IPS-18c (cell line): Measurements from ENCODE around the gene FGF4.

Source experiments
- H3K4me3 ChIP-seq: 2 replicates; pipeline ENCODE4 v1.7.0; 2013; ENCODE audit warnings: low read depth, mild to moderate bottlenecking, low read length, moderate library complexity; ENCODE audit not compliant: insufficient read depth
- H3K9me3 ChIP-seq: one replicate; pipeline ENCODE4 v1.6.1; 2013; ENCODE audit warnings: mild to moderate bottlenecking, low read length, moderate library complexity; ENCODE audit not compliant: control insufficient read depth, insufficient read depth

The FGF4 gene

DNA sequence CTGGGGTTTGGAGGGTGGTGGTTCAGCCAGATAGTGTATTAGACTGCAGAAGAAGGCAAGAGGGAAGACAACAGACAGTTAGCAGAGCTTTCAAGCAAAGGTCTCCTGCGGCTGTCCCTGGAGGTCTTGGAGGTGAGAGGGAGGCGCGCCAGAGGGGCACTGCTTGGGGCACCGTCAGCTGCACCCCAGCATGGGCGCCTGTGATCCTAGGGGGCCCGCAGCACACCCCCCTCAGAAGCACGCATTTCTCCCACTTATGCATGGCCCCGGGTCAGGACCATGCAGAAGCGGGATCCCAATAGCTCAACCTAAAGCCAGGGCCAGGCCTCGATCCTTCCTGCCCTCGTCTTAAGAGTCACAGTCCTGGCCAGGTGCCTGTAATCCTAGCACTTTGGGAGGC is 26.5 kb downstream of the FGF4 start:
- no peak overlapping the region for H3K4me3 ChIP-seq
- H3K9me3 ChIP-seq = peaks cover 2% of the 10 kb centered on the region

DNA sequence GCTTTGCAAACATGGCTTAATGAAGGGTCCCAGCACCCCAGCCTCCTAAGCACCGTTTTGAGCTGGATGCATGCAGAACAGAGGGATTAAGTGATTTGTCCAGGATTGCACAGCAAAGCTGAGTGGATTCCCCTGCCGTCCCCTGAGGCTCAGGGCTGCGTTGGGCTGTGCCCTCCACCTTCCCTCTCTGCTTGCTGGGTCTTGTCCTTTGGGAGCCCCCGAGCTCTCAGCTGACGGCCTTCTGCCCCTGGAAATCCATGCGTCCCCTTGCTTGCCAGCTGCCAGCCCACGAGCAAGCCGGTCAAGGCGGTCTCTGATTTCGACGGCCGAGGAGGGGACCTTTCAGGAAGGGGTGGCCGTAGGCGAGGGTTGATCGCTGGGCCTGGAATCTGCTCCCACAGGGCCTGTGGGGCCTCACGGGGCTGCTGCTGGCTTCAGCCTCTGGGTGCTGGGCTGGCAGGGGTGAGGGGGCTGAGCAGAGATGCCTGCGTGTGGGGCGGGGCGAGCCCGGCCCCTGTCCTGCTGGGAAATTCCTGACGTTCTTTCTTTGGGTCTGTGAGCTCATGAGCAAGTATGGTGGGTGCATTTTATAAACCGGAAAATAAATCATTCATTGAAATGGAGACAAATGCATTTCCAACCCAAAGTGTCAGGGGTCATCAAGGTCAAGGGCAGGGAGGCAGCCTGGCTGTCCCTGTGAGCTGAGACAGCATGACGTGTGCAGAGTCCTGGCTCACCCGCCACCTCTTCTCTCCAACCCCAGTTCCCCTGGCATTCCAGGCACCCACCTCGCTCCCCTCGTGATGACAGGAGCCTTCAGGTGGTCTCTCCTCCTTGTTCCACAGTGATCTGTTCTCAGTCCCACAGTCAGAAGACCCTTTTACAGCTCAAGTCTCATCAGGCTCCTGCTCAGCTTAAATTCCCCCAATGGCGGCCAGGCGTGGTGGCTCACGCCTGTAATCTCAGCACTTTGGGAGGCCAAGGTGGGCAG is 28.1 kb downstream of the FGF4 start:
- H3K9me3 ChIP-seq = no peaks in the 10 kb centered on the region
- H3K4me3 ChIP-seq = no peak overlapping the region

DNA sequence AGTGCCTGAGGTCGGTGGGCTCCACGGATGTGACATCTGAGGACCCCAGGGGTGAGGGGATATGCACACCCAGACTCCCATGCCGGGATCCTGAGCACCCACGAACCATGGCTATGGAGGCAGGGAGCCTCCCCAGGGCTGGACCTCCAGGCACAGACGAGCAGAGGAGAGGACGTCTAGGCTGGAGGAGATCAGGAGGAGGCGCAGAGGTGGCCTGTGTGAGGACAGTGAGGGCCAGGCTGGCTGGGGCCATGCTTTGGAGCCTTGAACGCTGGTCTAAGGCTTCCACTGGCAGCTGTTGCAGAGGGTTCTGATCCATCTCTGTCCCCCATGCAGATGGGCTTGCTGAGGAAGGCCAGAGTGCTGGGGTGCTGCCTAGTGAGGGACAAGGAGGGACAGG is 29.0 kb downstream of the FGF4 start:
- no peak overlapping the region for H3K4me3 ChIP-seq
- no peaks in the 10 kb centered on the region for H3K9me3 ChIP-seq

DNA sequence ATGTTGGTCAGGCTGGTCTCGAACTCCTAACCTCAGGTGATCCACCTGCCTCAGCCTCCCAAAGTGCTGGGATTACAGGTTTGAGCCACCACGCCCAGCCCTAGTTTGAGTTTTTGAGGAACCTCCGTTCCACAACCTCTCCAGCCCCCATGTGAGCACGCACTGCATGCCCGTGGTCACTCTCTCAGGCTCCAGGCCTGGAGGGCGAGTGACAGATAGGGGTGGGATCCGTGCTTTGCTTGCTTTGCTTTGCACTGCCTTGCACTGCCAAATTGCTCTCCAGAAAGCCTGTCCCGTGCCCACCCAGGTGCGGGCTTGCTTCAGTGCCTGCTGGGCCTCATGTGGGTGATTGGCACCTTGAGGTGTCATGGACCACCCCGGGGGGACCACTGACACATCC is 29.9 kb downstream of the FGF4 start:
- H3K4me3 ChIP-seq = no peak overlapping the region
- H3K9me3 ChIP-seq = no peaks in the 10 kb centered on the region

DNA sequence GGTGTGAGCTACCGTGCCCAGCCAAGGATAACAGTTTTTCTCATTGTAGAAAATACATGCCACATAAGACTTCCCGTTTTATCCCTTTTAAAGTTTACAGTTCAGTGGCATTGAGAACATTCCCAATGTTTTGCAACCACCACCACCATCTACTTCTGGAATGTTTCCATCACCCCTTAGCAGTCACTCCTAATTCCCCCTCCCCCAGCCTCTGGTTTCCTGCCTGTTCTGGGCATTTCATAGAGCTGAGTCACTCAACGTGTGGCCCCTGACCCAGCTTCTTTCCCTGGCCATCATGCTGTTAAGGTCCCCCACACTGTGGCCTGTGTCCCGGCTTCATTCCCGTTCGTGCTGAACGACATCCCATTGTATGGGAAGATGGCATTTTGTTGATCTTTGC is 30.7 kb downstream of the FGF4 start:
- Histone ChIP-seq H3K4me3 (no peak overlapping the region), H3K9me3 (no peaks in the 10 kb centered on the region)

DNA sequence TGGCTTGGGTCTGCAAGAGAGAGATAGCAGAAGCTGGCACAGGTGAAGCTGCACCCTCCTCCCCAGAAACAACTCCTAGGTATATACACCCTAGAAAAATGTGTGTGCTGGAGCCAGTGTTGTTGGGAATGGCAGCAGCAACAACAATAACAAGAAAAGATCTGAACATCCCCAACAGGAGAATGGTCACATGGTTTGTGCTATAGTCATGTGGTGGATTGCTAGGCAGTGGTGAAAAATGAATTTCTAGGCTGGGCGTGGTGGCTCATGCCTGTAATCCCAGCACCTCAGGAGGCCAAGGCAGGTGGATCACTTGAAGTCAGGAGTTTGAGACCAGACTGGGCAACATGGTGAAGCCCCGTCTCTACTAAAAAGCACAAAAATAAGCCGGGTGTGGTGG is 40.3 kb downstream of the FGF4 start:
- peaks cover 4% of the 10 kb centered on the region for H3K9me3 ChIP-seq
- no peak overlapping the region for H3K4me3 ChIP-seq

DNA sequence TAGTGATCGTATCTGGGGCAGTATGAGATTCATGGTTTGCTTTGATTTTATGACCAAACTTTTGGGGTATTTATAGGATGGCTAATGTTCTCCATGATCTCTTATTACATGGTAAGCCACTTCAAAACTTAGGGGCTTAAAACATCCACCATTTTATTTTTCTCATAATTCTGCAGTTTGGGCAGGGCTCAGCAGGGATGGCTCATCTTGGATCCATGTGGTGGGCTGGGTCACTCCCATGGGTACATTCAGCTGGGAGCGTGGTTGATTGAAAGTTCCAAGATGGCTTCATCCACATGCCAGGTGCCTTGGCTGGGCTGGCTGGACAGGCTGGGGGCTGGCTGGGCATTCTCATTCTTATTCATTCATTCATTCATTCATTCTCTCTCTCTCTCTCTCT is 40.8 kb downstream of the FGF4 start:
- H3K4me3 ChIP-seq = no peak overlapping the region
- H3K9me3 ChIP-seq = peaks cover 4% of the 10 kb centered on the region

DNA sequence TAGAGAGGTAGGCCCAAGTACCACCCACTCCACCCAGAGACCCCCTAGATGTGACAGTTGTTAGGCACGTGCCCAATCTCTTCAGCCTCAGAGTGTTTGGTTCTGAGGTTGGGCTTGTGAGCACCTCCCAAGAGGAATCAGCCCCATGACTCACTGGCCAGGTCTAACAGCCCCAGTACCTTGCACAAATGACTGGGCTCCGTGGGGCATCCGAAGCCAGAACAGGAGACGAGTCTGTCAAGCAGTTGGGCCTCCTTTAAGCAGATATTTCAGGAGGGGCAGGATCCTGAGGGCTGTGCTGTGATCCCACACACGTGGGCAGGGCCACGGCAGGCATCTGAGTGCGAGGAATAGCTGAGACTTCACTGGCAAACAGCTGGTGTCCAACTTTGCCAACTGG is 42.2 kb downstream of the FGF4 start:
- Histone ChIP-seq H3K9me3 (peaks cover 4% of the 10 kb centered on the region), H3K4me3 (no peak overlapping the region)

DNA sequence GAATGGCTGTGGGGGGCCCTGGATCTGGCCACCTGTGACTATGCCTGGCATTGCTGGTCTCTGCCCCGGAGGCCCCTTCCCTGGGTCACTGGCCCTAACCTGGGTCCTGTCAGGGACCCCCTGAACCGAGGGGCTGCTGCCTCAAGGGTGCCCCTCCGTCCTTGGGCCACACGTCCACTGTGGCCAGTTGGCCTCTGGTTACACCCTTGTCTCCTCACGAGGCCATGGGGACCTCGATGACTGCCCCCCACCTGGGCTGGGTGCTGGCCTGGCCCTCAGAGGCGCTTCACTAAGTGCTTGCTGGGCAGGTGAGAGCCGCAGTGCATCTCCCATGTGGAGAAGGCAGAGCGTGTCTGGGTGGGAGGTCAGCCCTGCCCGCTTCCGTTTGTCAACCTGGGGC is 44.0 kb downstream of the FGF4 start:
- Histone ChIP-seq H3K9me3 (peaks cover 5% of the 10 kb centered on the region), H3K4me3 (no peak overlapping the region)

DNA sequence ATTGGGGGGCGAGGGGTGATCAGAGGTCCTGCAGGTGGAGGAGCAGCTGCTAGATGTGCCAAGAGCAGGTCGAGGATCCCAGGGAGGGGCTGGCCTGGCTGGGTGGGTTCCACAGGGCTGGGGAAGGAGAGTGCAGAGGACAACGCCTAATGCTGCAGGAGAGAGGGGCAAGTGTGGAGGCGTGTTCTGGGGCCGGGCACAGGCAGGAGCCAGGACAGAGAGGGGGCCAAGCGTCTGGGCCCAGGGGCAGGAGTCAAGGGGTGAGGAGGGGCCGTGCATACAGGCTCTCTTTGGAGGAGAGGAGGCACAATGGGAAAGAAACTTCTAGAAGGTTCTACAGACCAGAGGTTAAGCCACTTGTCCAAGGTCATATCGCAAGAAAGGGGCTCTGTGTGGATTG is 44.6 kb downstream of the FGF4 start:
- no peak overlapping the region for H3K4me3 ChIP-seq
- H3K9me3 ChIP-seq = peaks cover 6% of the 10 kb centered on the region

DNA sequence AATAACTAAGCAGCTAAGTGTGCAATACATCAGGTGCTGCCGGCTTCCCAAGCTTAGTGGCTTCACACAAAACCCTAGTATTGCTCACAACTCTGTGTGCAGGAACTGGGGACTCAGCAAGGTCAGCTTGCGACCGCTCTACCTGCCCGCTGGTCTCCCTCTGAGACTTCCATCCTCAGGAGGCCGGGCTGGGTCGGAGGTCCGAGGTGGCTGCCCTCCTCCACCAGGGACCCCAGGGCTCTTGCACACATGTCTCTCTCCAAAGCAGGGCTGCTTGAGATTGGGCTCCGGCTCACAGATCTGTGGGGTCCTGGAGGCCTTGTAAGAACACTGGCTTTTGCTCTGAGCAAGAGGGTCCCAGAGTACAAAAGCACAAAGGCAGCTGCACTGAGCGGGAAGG is 45.9 kb downstream of the FGF4 start:
- H3K9me3 ChIP-seq = peaks cover 2% of the 10 kb centered on the region
- H3K4me3 ChIP-seq = no peak overlapping the region

DNA sequence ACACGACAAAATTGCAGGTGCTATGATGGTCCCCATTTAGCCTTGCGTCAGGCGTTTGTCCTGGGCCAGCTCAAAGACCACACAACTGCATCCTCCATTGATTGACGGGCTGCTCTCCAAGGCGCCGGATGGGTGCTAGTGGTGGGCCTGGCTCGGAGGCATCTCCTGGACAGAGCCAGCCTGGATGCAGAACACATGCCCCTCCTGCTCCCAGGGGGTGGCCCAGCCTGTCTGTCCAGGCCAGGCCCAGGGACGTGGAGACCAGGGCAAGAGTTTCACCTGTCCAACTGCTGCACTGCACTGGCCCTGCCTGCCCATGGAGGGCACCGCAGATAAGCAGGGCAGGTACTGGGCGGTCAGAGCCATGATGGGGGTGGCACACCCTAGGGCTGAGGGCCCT is 47.9 kb downstream of the FGF4 start:
- Histone ChIP-seq H3K4me3 (no peak overlapping the region), H3K9me3 (peaks cover 2% of the 10 kb centered on the region)

DNA sequence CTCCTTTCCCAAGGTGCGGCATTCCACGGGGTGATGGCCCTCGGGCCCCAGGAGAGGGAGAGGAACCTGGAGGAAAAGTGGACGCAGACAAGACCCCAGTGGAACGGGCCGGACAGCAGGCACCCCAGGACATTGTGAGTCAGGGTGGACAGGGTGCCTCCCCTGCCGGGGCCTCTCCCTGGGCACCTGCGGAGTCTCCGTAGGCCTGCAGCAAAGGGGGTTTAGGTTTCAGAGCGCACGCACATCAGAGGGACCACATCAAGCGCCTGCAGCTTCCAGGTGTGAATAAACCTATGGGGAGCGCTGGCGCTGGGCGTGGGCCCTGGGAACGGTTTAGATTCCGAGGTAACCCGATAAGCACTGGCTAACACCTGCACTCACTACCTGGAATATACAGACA is 48.7 kb downstream of the FGF4 start:
- H3K4me3 ChIP-seq = no peak overlapping the region
- peaks cover 2% of the 10 kb centered on the region for H3K9me3 ChIP-seq

DNA sequence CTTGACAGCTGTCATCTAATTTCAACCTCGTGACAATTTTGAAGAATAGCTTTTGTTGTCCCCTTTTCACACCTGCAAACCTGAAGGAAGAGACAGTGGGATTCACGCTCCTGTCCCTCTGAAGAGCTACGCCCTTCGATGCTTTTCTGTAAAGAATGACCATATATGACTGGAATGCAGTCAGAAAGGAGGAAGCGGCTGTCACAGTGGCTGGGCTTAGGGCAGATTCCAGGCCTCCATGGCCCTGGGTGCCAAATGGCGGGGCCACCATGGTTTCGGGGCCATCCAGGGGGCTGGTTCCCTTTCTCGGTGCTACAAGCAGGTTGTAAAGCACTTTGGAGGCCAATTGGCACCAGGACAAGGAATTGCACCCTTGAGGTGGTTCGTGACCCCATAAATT is 49.1 kb downstream of the FGF4 start:
- peaks cover 2% of the 10 kb centered on the region for H3K9me3 ChIP-seq

DNA sequence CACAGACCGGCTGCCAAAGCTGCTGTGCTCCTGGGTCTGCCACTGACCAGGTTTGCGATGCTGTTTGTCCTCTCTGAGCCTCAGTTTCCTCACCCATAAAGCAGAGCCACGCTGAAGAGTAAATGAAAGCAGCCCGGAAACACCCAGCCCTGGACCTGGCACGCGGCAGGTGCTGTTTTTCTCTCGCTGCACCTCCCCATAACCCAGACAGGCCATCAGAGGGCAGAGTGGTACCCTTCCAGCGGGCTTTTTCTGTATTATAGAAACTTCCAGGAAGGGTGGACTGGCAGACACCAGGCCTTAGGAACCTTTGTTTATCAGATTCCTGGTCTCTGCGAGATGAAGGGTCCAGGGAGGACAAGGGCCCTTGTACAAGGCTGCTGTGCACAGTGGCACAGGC is 53.4 kb downstream of the FGF4 start:
- no peak overlapping the region for H3K4me3 ChIP-seq
- peaks cover 2% of the 10 kb centered on the region for H3K9me3 ChIP-seq

More for the DNA sequence above, 49.1 kb downstream of the FGF4 start:
- no peak overlapping the region for H3K4me3 ChIP-seq

DNA sequence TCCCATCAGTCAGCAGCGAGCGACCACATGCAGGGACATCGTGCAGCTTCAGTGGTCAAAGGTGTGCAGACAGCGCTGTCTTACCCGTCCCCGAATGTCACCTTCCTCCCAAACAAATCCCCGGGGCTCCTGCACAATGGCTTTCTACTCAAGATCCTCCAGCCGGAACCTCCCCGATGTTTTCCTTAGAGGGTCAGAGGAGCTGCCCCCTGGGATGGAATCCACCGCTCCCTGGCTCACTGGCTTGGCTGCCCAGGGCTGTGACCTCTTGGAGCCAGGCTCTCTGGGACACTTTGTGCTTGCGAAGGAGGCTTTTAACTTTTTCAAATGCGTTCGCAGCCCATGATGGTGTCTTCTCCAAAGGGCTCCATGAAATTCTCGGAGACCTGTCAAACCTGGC is 54.0 kb downstream of the FGF4 start:
- no peak overlapping the region for H3K4me3 ChIP-seq
- peaks cover under 1% of the 10 kb centered on the region for H3K9me3 ChIP-seq
